Measurements from ENCODE around the gene PTPRO.

The PTPRO gene

DNA sequence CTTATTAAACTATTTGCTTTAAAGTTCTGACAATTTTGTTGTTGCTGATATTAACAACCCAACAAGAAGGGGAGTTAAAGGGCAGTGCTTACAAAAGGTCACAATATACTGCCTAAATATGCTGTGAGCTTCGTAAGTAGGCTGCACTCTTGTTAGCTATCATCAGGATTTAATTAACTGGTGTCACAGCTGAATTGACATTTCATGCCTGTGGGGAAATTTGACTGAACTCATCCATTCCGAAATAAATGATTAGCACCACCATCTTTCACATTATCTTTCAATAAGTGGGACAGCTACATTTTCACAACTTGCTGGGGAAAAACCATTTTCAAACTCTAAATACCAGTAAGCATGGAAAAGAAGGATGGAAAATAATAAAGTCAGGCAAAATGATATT lies 146.6 kb downstream of the PTPRO start:
- no peak overlapping the region for H3K27ac ChIP-seq

DNA sequence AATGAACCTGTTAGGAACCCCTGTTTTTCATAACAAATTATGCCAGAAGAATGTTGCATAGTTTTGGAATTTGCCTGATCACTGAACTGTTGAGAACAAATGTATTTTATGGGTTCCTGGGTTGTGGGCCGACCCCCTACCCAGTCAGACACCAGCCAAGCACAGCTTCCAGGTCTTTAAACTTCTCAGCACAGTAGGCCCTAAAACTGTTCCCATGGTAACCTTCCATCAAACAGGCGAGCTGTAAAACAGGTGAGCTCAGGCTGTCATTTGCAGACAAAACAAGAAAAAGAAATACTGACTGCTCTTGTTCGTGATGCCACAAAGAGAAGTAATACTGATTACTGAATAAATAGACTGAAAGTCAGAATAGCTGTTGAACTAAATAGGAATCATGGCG lies 147.0 kb downstream of the PTPRO start:
- no peak for TF ChIP-seq ZFX (IDR thresholded peaks at IDR 0.05; ENCODE audit: borderline replicate concordance)
- TF ChIP-seq, protein P1, sequence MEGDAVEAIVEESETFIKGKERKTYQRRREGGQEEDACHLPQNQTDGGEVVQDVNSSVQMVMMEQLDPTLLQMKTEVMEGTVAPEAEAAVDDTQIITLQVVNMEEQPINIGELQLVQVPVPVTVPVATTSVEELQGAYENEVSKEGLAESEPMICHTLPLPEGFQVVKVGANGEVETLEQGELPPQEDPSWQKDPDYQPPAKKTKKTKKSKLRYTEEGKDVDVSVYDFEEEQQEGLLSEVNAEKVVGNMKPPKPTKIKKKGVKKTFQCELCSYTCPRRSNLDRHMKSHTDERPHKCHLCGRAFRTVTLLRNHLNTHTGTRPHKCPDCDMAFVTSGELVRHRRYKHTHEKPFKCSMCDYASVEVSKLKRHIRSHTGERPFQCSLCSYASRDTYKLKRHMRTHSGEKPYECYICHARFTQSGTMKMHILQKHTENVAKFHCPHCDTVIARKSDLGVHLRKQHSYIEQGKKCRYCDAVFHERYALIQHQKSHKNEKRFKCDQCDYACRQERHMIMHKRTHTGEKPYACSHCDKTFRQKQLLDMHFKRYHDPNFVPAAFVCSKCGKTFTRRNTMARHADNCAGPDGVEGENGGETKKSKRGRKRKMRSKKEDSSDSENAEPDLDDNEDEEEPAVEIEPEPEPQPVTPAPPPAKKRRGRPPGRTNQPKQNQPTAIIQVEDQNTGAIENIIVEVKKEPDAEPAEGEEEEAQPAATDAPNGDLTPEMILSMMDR (IDR thresholded peaks at IDR 0.05), result no peak
- no peak overlapping the region for H3K27ac ChIP-seq

More for the DNA sequence above, 146.6 kb downstream of the PTPRO start:
- TF ChIP-seq ZFX (IDR thresholded peaks at IDR 0.05; ENCODE audit: borderline replicate concordance), result no peak
- TF ChIP-seq, protein P1 (IDR thresholded peaks at IDR 0.05), result no peak

DNA sequence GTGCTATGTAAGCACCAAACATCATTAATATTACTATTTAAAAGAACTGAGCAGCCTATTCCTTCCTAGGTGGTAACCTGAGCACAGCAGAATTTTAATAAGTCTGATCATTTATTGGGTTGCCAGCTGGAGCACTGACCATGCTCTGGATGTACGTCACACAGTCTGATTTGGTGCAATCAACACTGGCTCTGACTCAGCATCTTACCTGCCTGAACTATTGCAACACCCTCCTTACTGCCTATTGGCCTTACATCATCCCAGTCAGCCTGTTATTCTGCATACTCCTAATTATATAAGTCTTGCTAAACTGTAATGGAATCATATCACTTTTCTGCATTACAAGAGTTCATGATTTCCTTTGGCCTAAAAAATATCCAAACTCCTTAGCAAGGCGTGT lies 149.7 kb downstream of the PTPRO start:
- no peak overlapping the region for H3K27ac ChIP-seq
- TF ChIP-seq ZFX (IDR thresholded peaks at IDR 0.05; ENCODE audit: borderline replicate concordance), result no peak
- TF ChIP-seq, protein P1 (IDR thresholded peaks at IDR 0.05), result no peak

DNA sequence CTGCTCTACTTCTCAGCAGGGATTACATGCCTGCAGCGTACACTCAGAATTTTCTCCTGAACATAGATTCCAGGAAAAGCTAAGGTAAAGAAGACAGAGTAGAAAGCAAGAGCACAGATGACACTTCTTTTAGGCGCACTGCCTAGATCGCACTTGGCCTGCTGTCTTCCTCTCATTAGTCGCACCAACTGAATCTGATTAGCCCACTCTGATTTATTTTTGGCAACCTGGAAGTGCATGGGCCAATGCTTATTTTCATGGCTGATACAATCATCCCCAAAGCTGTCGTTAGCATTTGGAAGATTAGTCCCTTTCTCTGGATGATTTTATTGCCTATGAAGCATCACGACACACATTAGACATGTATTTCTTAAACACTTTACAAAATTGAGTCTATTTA lies 152.5 kb downstream of the PTPRO start:
- no peak overlapping the region for H3K27ac ChIP-seq
- TF ChIP-seq ZFX (IDR thresholded peaks at IDR 0.05; ENCODE audit: borderline replicate concordance), result no peak
- TF ChIP-seq, protein P1 (IDR thresholded peaks at IDR 0.05), result no peak

DNA sequence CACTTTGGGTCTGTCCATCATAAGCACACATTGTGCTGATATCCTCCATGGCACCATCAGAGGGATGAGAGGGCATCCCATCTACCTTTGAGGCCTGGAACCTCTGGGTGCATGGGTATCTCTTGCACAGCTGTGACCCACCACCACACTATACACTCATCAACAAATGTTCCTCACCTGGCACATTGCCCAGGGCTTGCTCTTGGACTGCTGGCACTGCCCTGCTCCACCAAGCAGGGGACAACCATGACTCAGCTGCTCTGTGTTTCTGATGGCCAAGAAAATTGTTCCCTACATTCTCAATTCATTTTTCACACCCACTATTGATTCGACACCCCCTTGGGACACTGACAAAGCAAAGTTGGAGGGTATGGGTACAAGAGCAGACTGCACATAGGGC lies 155.5 kb downstream of the PTPRO start:
- TF ChIP-seq ZFX (IDR thresholded peaks at IDR 0.05; ENCODE audit: borderline replicate concordance), result no peak
- TF ChIP-seq, protein P1 (IDR thresholded peaks at IDR 0.05), result no peak
- no peak overlapping the region for H3K27ac ChIP-seq

DNA sequence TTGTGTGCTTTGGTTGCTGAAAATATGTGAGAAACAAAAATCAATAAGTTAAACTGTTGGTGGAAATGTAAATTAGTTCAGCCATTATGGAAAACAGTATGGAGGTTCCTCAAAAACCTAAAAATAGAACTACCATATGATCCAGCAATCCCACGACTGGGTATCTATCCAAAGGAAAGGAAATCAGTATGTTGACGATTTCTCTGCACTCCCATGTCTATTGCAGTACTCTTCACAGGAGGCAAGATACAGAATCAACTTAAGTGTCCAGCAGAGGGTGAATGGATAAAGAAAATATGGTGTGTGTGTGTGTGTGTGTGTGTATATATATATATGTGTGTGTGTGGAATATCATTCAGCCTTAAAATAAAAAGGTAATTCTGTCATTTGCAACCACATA lies 159.5 kb downstream of the PTPRO start:
- H3K27ac ChIP-seq, result no peak overlapping the region
- TF ChIP-seq, protein P1 (IDR thresholded peaks at IDR 0.05), result no peak
- no peak for TF ChIP-seq ZFX (IDR thresholded peaks at IDR 0.05; ENCODE audit: borderline replicate concordance)

DNA sequence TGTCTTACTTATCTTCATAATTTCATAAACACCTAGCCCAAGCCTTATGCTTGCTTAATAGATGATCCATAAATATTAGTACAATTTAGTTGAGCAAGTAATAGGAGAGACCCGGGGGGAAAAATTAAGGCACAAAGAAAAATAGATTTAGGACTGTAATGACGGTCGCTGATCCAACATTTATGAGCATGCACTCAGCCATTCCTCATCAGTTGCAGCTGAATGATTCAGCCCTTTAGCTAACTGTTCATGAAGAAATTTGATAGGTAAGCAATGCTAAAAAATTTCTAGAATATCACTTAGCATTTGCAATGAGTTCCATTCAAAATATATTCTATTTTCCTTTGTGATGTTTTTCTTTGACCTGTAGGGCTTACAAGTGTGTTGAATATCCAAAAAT lies 163.2 kb downstream of the PTPRO start:
- TF ChIP-seq ZFX (IDR thresholded peaks at IDR 0.05; ENCODE audit: borderline replicate concordance), result no peak
- TF ChIP-seq, protein P1 (IDR thresholded peaks at IDR 0.05), result no peak
- H3K27ac ChIP-seq, result no peak overlapping the region
